Panc1 (cell line): ENCODE data around the gene PRMT9. TPM values are rescaled to one million over a fixed set of nuclear protein-coding genes. Genes with fewer than 3 reads are reported as not detected.

Experiments used
- ATAC-seq: fragments of 200-7000 bp; cut with Tn5 transposase; 2 replicates; pipeline ENCODE4 v1.9.1; 2020; ENCODE audit warnings: mild to moderate bottlenecking, moderate library complexity
- BruUV-seq: library from RNA; stranded (reverse); fragments of 400-500 nt; replicated peaks from 2 replicates; lab custom pipeline; 2021; lab: Mats Ljungman, UMichigan
- CTCF ChIA-PET: fragments of 300-600 bp; sonication (Branson Sonifier 250); formaldehyde crosslinking; loops from one replicate; lab custom pipeline; 2022; ENCODE audit warnings: antibody characterized with exemption; lab: Charles Lee
- POLR2A ChIA-PET: fragments of 300-600 bp; sonication (Branson Sonifier 250); formaldehyde crosslinking; loops from one replicate; lab custom pipeline; 2022; ENCODE audit warnings: antibody characterized with exemption; lab: Charles Lee
- DNase-seq: peaks from one replicate; pipeline ENCODE4 v3.0.0-alpha.2; 2010; ENCODE audit warnings: low read depth, low spot score
- H3K27ac ChIP-seq: 2 replicates; pipeline ENCODE4 v1.5.1; 2011; ENCODE audit warnings: mild to moderate bottlenecking, low read length, inconsistent platforms
- H3K27me3 ChIP-seq: fragments of 200-500 bp; sonication (Bioruptor generic); 2 replicates; pipeline ENCODE4 v1.6.0; 2014; ENCODE audit warnings: low read length, inconsistent platforms; ENCODE audit not compliant: control insufficient read depth, insufficient read depth
- H3K36me3 ChIP-seq: fragments of 200-500 bp; sonication (Bioruptor generic); 2 replicates; pipeline ENCODE4 v1.5.1; 2014; ENCODE audit warnings: inconsistent platforms, mild to moderate bottlenecking, low read length, moderate library complexity; ENCODE audit not compliant: control insufficient read depth, insufficient read depth
- H3K4me1 ChIP-seq: 2 replicates; pipeline ENCODE4 v1.5.1; 2011; ENCODE audit warnings: inconsistent platforms, mild to moderate bottlenecking, low read length, moderate library complexity; ENCODE audit not compliant: control insufficient read depth, insufficient read depth
- H3K4me3 ChIP-seq, 2 experiments: 2 replicates each; pipeline ENCODE4 v1.5.1; 2011 to 2012; ENCODE audit warnings: low read depth in 2 of 2, low read length in 2 of 2, mild to moderate bottlenecking in 2 of 2, inconsistent platforms in 1 of 2, moderate library complexity in 1 of 2
- H3K9me3 ChIP-seq: fragments of 200-500 bp; sonication (Bioruptor generic); 2 replicates; pipeline ENCODE4 v1.5.1; 2014; ENCODE audit warnings: low read depth, mild to moderate bottlenecking, inconsistent platforms, low read length, moderate library complexity; ENCODE audit not compliant: control insufficient read depth, insufficient read depth
- CTCF ChIP-seq: fragments of 450-650 bp; IDR thresholded peaks from 2 replicates; pipeline ENCODE4 v1.5.1; 2017; ENCODE audit warnings: mild to moderate bottlenecking
- POLR2AphosphoS5 ChIP-seq: IDR thresholded peaks from 2 replicates; pipeline ENCODE4 v1.6.1; 2012; ENCODE audit warnings: mild to moderate bottlenecking, low read depth, low read length, moderate library complexity
- REST ChIP-seq, 2 experiments: IDR thresholded peaks; 2 replicates each; pipeline ENCODE4 v1.6.1; 2011 to 2012; ENCODE audit warnings: low read depth in 2 of 2, control low read depth in 1 of 2, low read length in 1 of 2, mild to moderate bottlenecking in 1 of 2, moderate library complexity in 1 of 2; ENCODE audit not compliant: insufficient read depth in 1 of 2
- SIN3A ChIP-seq: IDR thresholded peaks from 2 replicates; pipeline ENCODE4 v1.6.1; 2012; ENCODE audit warnings: low read depth, mild to moderate bottlenecking, low read length, moderate library complexity, borderline replicate concordance; ENCODE audit not compliant: insufficient read depth
- TCF7L2 ChIP-seq: IDR thresholded peaks from 2 replicates; pipeline ENCODE4 v1.6.1; 2011; ENCODE audit warnings: mild to moderate bottlenecking, low read depth, low read length, inconsistent platforms
- in situ Hi-C: cut with HindIII; loops from 2 replicates; pipeline ENCODE4 v1.10.0; 2016; ENCODE audit warnings: low sequenced_read_pairs, low pct_unique_long_range_greater_than_20kb
- intact Hi-C: fragments of 100-400 bp; cut with micrococcal nuclease; formaldehyde crosslinking; loops from one replicate; pipeline ENCODE4 v1.10.0; 2022; ENCODE audit not compliant: unreplicated experiment
- total RNA-seq: library from RNA; stranded (reverse); gene quantifications from one replicate; pipeline ENCODE4 v1.2.1, GENCODE V29; 2021; ENCODE audit not compliant: unreplicated experiment

Gene PRMT9
- total RNA-seq, 1 experiment from 2014 or later = 4.4 TPM

- no TSS peak for BruUV-seq
- H3K4me3 ChIP-seq = no peak overlapping the region
- ChIA-PET CTCF (interaction anchor here (0.8 kb wide), 1 partner anchor 237 kb away, joined by 3 read pairs; no protein-coding TSS in a partner anchor), POLR2A (no interaction called here)
- in situ Hi-C loops = no loop called here
- no peak for TF ChIP-seq SIN3A
- TF ChIP-seq REST (IDR thresholded peaks at IDR 0.05; ENCODE audit: insufficient read depth in 1 of 2, low read depth in 2 of 2, low read length in 1 of 2) = no peak
- no peak for TF ChIP-seq TCF7L2
- no peak for TF ChIP-seq CTCF
- no peak for TF ChIP-seq POLR2AphosphoS5
- no peaks in the 10 kb centered on the region for H3K4me1 ChIP-seq
- no peaks in the 10 kb centered on the region for H3K9me3 ChIP-seq
- peaks cover 24% of the 10 kb centered on the region for H3K36me3 ChIP-seq
- intact Hi-C loops = no loop called here
- no peak for DNase-seq
- no peak overlapping the region for H3K27ac ChIP-seq
- no peak for ATAC-seq
- H3K27me3 ChIP-seq = no peaks in the 10 kb centered on the region
These were observed 53.9 kb downstream of the PRMT9 start for GRCh38 chr4:147629783-147630730.

- POLR2A ChIA-PET = no interaction called here
- no peak overlapping the region for H3K27ac ChIP-seq
- no peak for DNase-seq
- intact Hi-C loops = no loop called here
- CTCF ChIA-PET = no interaction called here
- no peaks in the 10 kb centered on the region for H3K9me3 ChIP-seq
- H3K27me3 ChIP-seq = no peaks in the 10 kb centered on the region
- in situ Hi-C loops = no loop called here
- peaks cover 34% of the 10 kb centered on the region for H3K36me3 ChIP-seq
- no peak for TF ChIP-seq CTCF
- no peak for TF ChIP-seq POLR2AphosphoS5
- no peak for TF ChIP-seq SIN3A
- no peak for TF ChIP-seq TCF7L2
- TF ChIP-seq REST (IDR thresholded peaks at IDR 0.05; ENCODE audit: insufficient read depth in 1 of 2, low read depth in 2 of 2, low read length in 1 of 2) = no peak
- no peaks in the 10 kb centered on the region for H3K4me1 ChIP-seq
- H3K4me3 ChIP-seq = no peak overlapping the region
- BruUV-seq = no TSS peak
- ATAC-seq = no peak
These were observed 55.5 kb downstream of the PRMT9 start for GRCh38 chr4:147628415-147628814.
